Measurements from ENCODE around the gene CDH22. TPM values are rescaled to one million over a fixed set of nuclear protein-coding genes. Genes with fewer than 3 reads are reported as not detected.
A peak's percentile ranks its signal among the peaks of the same experiment; 100 is the strongest.

CDH22 gene
- total and polyA plus RNA-seq, 9 of the 15 experiments (the other 6 are each of a cell fraction or from before 2014, with no cell fraction given): 0.07 to 0.08 TPM; not detected in 7

- TF ChIP-seq, protein P1, sequence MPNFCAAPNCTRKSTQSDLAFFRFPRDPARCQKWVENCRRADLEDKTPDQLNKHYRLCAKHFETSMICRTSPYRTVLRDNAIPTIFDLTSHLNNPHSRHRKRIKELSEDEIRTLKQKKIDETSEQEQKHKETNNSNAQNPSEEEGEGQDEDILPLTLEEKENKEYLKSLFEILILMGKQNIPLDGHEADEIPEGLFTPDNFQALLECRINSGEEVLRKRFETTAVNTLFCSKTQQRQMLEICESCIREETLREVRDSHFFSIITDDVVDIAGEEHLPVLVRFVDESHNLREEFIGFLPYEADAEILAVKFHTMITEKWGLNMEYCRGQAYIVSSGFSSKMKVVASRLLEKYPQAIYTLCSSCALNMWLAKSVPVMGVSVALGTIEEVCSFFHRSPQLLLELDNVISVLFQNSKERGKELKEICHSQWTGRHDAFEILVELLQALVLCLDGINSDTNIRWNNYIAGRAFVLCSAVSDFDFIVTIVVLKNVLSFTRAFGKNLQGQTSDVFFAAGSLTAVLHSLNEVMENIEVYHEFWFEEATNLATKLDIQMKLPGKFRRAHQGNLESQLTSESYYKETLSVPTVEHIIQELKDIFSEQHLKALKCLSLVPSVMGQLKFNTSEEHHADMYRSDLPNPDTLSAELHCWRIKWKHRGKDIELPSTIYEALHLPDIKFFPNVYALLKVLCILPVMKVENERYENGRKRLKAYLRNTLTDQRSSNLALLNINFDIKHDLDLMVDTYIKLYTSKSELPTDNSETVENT (CRISPR knock-in tag; IDR thresholded peaks at IDR 0.05): no peak
- no peak for TF ChIP-seq ZSCAN32 (CRISPR knock-in tag; IDR thresholded peaks at IDR 0.05)
- TF ChIP-seq CHAMP1 (IDR thresholded peaks at IDR 0.05): no peak
- TF ChIP-seq MXD1 (CRISPR knock-in tag; IDR thresholded peaks at IDR 0.05; ENCODE audit: borderline replicate concordance, poor library complexity, severe bottlenecking): no peak
- TF ChIP-seq NFRKB (IDR thresholded peaks at IDR 0.05; ENCODE audit: low read depth): no peak
- no peak for TF ChIP-seq DPF2 (IDR thresholded peaks at IDR 0.05)
- TF ChIP-seq ZNF318 (IDR thresholded peaks at IDR 0.05; ENCODE audit: borderline replicate concordance in 1 of 2, low read depth in 1 of 2): no peak
- no peak for TF ChIP-seq MXI1 (IDR thresholded peaks at IDR 0.05; ENCODE audit: low read depth, low read length)
- TF ChIP-seq E2F6 (IDR thresholded peaks at IDR 0.05; ENCODE audit: borderline replicate concordance in 1 of 2, extremely low read depth in 1 of 2, insufficient read depth in 1 of 2, insufficient read length in 1 of 2, low read depth in 1 of 2, low read length in 1 of 2, poor library complexity in 1 of 2, severe bottlenecking in 1 of 2): no peak
- 0 out of 2 replicates have a peak, but pooled peaks have one; percentile 17 for TF ChIP-seq TAL1 (IDR thresholded peaks at IDR 0.05)
- TF ChIP-seq ZNF561 (CRISPR knock-in tag; conservative IDR thresholded peaks at IDR 0.05): no peak
Measured at GRCh38 chr20:46355778-46356177, 47.5 kb upstream of the CDH22 start (continued).
